H1 (cell line): ENCODE data around the gene ATP6V1G1. TPM values are rescaled to one million over a fixed set of nuclear protein-coding genes. Genes with fewer than 3 reads are reported as not detected.

Experiments
- CTCF ChIA-PET: fragments of 300-600 bp; sonication (Branson Sonifier 250); formaldehyde crosslinking; loops from one replicate; lab custom pipeline; 2021; ENCODE audit not compliant: partially characterized antibody; lab: Charles Lee
- POLR2A ChIA-PET: fragments of 300-600 bp; sonication (Branson Sonifier 250); formaldehyde crosslinking; loops from one replicate; lab custom pipeline; 2021; ENCODE audit warnings: inconsistent platforms; ENCODE audit not compliant: partially characterized antibody; lab: Charles Lee
- DNase-seq, 2 experiments: peaks; one replicate each; pipeline versions ENCODE4 v3.0.0 to v3.0.0-alpha.2; 2010 to 2022; ENCODE audit warnings: low spot score in 2 of 2, low read depth in 1 of 2, mixed read lengths in 1 of 2
- FAIRE-seq: peaks from 2 replicates; lab custom pipeline; 2011; peaks lifted over from hg19 to GRCh38; lab: Jason Lieb, UNC
- H2AFZ ChIP-seq: 2 replicates; pipeline ENCODE4 v1.8.1; 2012; ENCODE audit warnings: low read length, inconsistent platforms
- H2AK5ac ChIP-seq: 2 replicates; pipeline ENCODE4 v1.6.1; 2013; ENCODE audit warnings: low read depth, low read length
- H2BK120ac ChIP-seq: replicated peaks from 2 replicates; pipeline ENCODE3; 2013; ENCODE audit warnings: low read depth, low read length, inconsistent platforms
- H2BK12ac ChIP-seq: 2 replicates; pipeline ENCODE4 v1.6.1; 2013; ENCODE audit warnings: low read depth, low read length
- H2BK15ac ChIP-seq: 2 replicates; pipeline ENCODE4 v1.6.1; 2013; ENCODE audit warnings: low read length
- H2BK20ac ChIP-seq: 2 replicates; pipeline ENCODE4 v1.6.1; 2013; ENCODE audit warnings: low read length
- H2BK5ac ChIP-seq: 2 replicates; pipeline ENCODE4 v1.6.1; 2013; ENCODE audit warnings: low read depth, low read length
- H3K14ac ChIP-seq: 2 replicates; pipeline ENCODE4 v1.6.1; 2013; ENCODE audit warnings: inconsistent platforms; ENCODE audit not compliant: insufficient read length
- H3K18ac ChIP-seq: 2 replicates; pipeline ENCODE4 v1.6.1; 2013; ENCODE audit warnings: low read length; ENCODE audit errors: extremely low read depth
- H3K23ac ChIP-seq: 2 replicates; pipeline ENCODE4 v1.6.1; 2013; ENCODE audit warnings: inconsistent platforms; ENCODE audit not compliant: insufficient read length
- H3K23me2 ChIP-seq: 2 replicates; pipeline ENCODE4 v1.6.1; 2013; ENCODE audit warnings: low read depth, low read length
- H3K27ac ChIP-seq: 2 replicates; pipeline ENCODE4 v1.6.1; 2011; ENCODE audit warnings: low read depth, low read length, inconsistent platforms
- H3K27me3 ChIP-seq, 4 experiments: replicated peaks in 1 of 4; 1 replicate in 1 of 4; 2 replicates in 3 of 4; pipeline versions ENCODE4 v1.6.1 to v1.8.1; 2011 to 2013; ENCODE audit warnings: low read length in 3 of 4, mild to moderate bottlenecking in 3 of 4, inconsistent platforms in 2 of 4, mixed read lengths in 2 of 4, moderate library complexity in 1 of 4; ENCODE audit not compliant: control insufficient read depth in 3 of 4, insufficient read depth in 3 of 4; ENCODE audit errors: extremely low read depth in 1 of 4
- H3K36me3 ChIP-seq, 4 experiments: 2 replicates each; pipeline versions ENCODE4 v1.6.1 to v1.8.1; 2011 to 2013; ENCODE audit warnings: mild to moderate bottlenecking in 4 of 4, low read length in 3 of 4, moderate library complexity in 2 of 4, control low read depth in 1 of 4, inconsistent platforms in 1 of 4; ENCODE audit not compliant: insufficient read depth in 4 of 4, control insufficient read depth in 2 of 4
- H3K4ac ChIP-seq: replicated peaks from 2 replicates; pipeline ENCODE3; 2013; ENCODE audit warnings: low read length, low read depth, mixed read lengths, inconsistent platforms; ENCODE audit not compliant: insufficient read length
- H3K4me1 ChIP-seq, 4 experiments: replicated peaks in 1 of 4; 1 replicate in 1 of 4; 2 replicates in 3 of 4; pipeline versions ENCODE4 v1.6.1 to v1.8.1; 2011 to 2013; ENCODE audit warnings: low read length in 3 of 4, inconsistent platforms in 2 of 4, mixed read lengths in 1 of 4; ENCODE audit not compliant: insufficient read depth in 4 of 4, control insufficient read depth in 3 of 4
- H3K4me2 ChIP-seq, 2 experiments: 2 replicates each; pipeline versions ENCODE4 v1.6.1 to v1.8.1; 2011 to 2013; ENCODE audit warnings: low read depth in 2 of 2, low read length in 2 of 2, control low read depth in 1 of 2, inconsistent platforms in 1 of 2, mild to moderate bottlenecking in 1 of 2; ENCODE audit not compliant: insufficient read depth in 1 of 2
- H3K4me3 ChIP-seq, 4 experiments: fragments of 200-600, 300-600 bp in 1 of 4; sonication (generic), shearing (Covaris generic), sonication (Bioruptor Twin) in 1 of 4; 2 replicates each; pipeline versions ENCODE4 v1.5.1 to v1.8.1; 2011 to 2016; ENCODE audit warnings: low read length in 4 of 4, low read depth in 3 of 4, control low read depth in 2 of 4, inconsistent platforms in 2 of 4, mild to moderate bottlenecking in 2 of 4, mixed read lengths in 1 of 4, moderate library complexity in 1 of 4; ENCODE audit not compliant: insufficient read depth in 2 of 4; ENCODE audit errors: extremely low read depth in 1 of 4
- H3K56ac ChIP-seq: replicated peaks from 2 replicates; pipeline ENCODE3; 2013; ENCODE audit warnings: low read depth, mild to moderate bottlenecking, mixed read lengths, low read length, inconsistent platforms; ENCODE audit not compliant: insufficient read length
- H3K79me1 ChIP-seq: 2 replicates; pipeline ENCODE4 v1.6.1; 2013; ENCODE audit warnings: low read depth, low read length, control low read depth
- H3K79me2 ChIP-seq, 2 experiments: 2 replicates each; pipeline versions ENCODE4 v1.6.1 to v1.8.1; 2012 to 2013; ENCODE audit warnings: low read length in 2 of 2, mild to moderate bottlenecking in 2 of 2, inconsistent platforms in 1 of 2; ENCODE audit not compliant: insufficient read depth in 2 of 2, control insufficient read depth in 1 of 2
- H3K9ac ChIP-seq, 4 experiments: replicated peaks in 1 of 4; 1 replicate in 1 of 4; 2 replicates in 3 of 4; pipeline versions ENCODE4 v1.6.1 to v1.8.1; 2011 to 2013; ENCODE audit warnings: low read depth in 3 of 4, low read length in 3 of 4, control low read depth in 2 of 4, mild to moderate bottlenecking in 2 of 4, moderate library complexity in 2 of 4, inconsistent platforms in 1 of 4; ENCODE audit errors: extremely low read depth in 1 of 4
- H3K9me3 ChIP-seq, 2 experiments: 2 replicates each; pipeline versions ENCODE4 v1.6.1 to v1.8.1; 2012 to 2013; ENCODE audit warnings: mild to moderate bottlenecking in 2 of 2, moderate library complexity in 2 of 2, control low read depth in 1 of 2, inconsistent platforms in 1 of 2, low read depth in 1 of 2, low read length in 1 of 2, mixed read lengths in 1 of 2; ENCODE audit not compliant: insufficient read depth in 2 of 2
- H4K20me1 ChIP-seq, 2 experiments: replicated peaks in 1 of 2; 2 replicates each; pipeline versions ENCODE3 to v1.8.1; 2011 to 2013; ENCODE audit warnings: inconsistent platforms in 2 of 2, low read length in 2 of 2, mild to moderate bottlenecking in 1 of 2; ENCODE audit not compliant: insufficient read depth in 2 of 2, control insufficient read depth in 1 of 2
- H4K5ac ChIP-seq: 2 replicates; pipeline ENCODE4 v1.6.1; 2013; ENCODE audit warnings: low read length, low read depth, mixed read lengths, inconsistent platforms; ENCODE audit not compliant: insufficient read length
- H4K8ac ChIP-seq: 2 replicates; pipeline ENCODE4 v1.8.0; 2013; ENCODE audit warnings: mild to moderate bottlenecking, moderate library complexity, low read length, inconsistent platforms; ENCODE audit not compliant: insufficient read depth; ENCODE audit errors: extremely low read depth
- H4K91ac ChIP-seq: replicated peaks from 2 replicates; pipeline ENCODE3; 2013; ENCODE audit warnings: low read length, mixed read lengths, inconsistent platforms; ENCODE audit not compliant: insufficient read length
- CTCF ChIP-seq, 3 experiments: IDR thresholded peaks; 1 replicate in 2 of 3; 2 replicates in 1 of 3; pipeline versions ENCODE4 v1.5.1 to v1.6.1; 2011; ENCODE audit warnings: low read length in 3 of 3, mild to moderate bottlenecking in 3 of 3, inconsistent platforms in 2 of 3, low read depth in 1 of 3, moderate library complexity in 1 of 3; ENCODE audit not compliant: insufficient read depth in 1 of 3; ENCODE audit errors: control extremely low read depth in 1 of 3
- HDAC6 ChIP-seq: IDR thresholded peaks from one replicate; pipeline ENCODE4 v1.7.1; 2012; ENCODE audit warnings: low read depth, mild to moderate bottlenecking, inconsistent platforms, low read length, moderate library complexity
- MAX ChIP-seq: IDR thresholded peaks from 2 replicates; pipeline ENCODE4 v1.6.1; 2012; ENCODE audit warnings: inconsistent platforms
- POU5F1 ChIP-seq: IDR thresholded peaks from 2 replicates; pipeline ENCODE4 v1.6.1; 2011; ENCODE audit warnings: low read depth, mild to moderate bottlenecking, low read length, moderate library complexity
- SAP30 ChIP-seq: fragments of 300-600 bp; sonication (generic); IDR thresholded peaks from 2 replicates; pipeline ENCODE4 v1.7.1; 2012; ENCODE audit warnings: low read length, moderate library complexity, mild to moderate bottlenecking, inconsistent platforms; ENCODE audit not compliant: insufficient read depth, insufficient replicate concordance
- TAF1 ChIP-seq: IDR thresholded peaks from 2 replicates; pipeline ENCODE4 v1.6.1; 2011; ENCODE audit warnings: mild to moderate bottlenecking, low read depth, low read length
- USF2 ChIP-seq: IDR thresholded peaks from 2 replicates; pipeline ENCODE4 v1.6.1; 2011; ENCODE audit warnings: low read length, improper control_type of control experiment
- WGBS, 2 experiments: shearing (Covaris generic) in 1 of 2; methylation state at CpG; one replicate each; pipeline versions ENCODE4 v1.1.6 to v1.1.7; 2013 to 2015; ENCODE audit warnings: low lambda C conversion rate in 2 of 2, mixed read lengths in 2 of 2, inconsistent platforms in 1 of 2, low coverage in 1 of 2, missing lambda C conversion rate in 1 of 2; ENCODE audit not compliant: insufficient replicate concordance in 2 of 2, insufficient coverage in 1 of 2, insufficient read length in 1 of 2; ENCODE audit errors: extremely low coverage in 1 of 2, missing lambda C conversion rate in 1 of 2; 5-methylcytosine and 5-hydroxymethylcytosine counted together
- polyA plus RNA-seq, 7 experiments: library from polyadenylated mRNA; depleted of rRNA in 3 of 7; stranded (reverse) in 5 of 7; unstranded in 2 of 7; fragments of >200 nt in 5 of 7; fragments of 200-250 nt in 2 of 7; gene quantifications; 1 replicate in 5 of 7; 2 replicates in 1 of 7; 4 replicates in 1 of 7; pipeline versions ENCODE4 v1.2.1 to v1.2.3, GENCODE V29; 2011 to 2013; ENCODE audit warnings: missing spikeins in 2 of 7, mixed read lengths in 2 of 7
- total RNA-seq: library from RNA; stranded (reverse); fragmentation: NEBNext Ultra II Directional; extraction: Animal tissue kit (Norgen Biotek cat#: 25700); gene quantifications from 2 replicates; pipeline ENCODE4 v1.2.1, GENCODE V29; 2021

Gene ATP6V1G1
- total and polyA plus RNA-seq, 2 of the 8 experiments (the other 6 are each of a cell fraction or from before 2014, with no cell fraction given), result 112 to 124 TPM

GRCh38 chr9:114627553-114627952 lies 40.0 kb downstream of the ATP6V1G1 start:
- no peak for DNase-seq
- no peak overlapping the region for H2BK15ac ChIP-seq
- no peak overlapping the region for H3K9ac ChIP-seq
- H4K5ac ChIP-seq, result no peak overlapping the region
- no peak overlapping the region for H3K4me3 ChIP-seq
- no peak overlapping the region for H2BK5ac ChIP-seq
- H4K20me1 ChIP-seq, result peaks cover 0 to 4% of the 10 kb centered on the region in 2 experiments
- no peak overlapping the region for H2AK5ac ChIP-seq
- no peak overlapping the region for H3K27ac ChIP-seq
- H3K9me3 ChIP-seq, result no peaks in the 10 kb centered on the region
- H3K14ac ChIP-seq, result no peak overlapping the region
- no peak overlapping the region for H3K18ac ChIP-seq
- ChIA-PET POLR2A (interaction anchor here (0.9 to 1.3 kb wide), 3 partner anchors 8 to 39 kb away, joined by 3 read pairs; no protein-coding TSS in a partner anchor), CTCF (interaction anchor here (0.9 to 2.1 kb wide), 4 partner anchors 8 to 228 kb away, joined by 3 to 7 read pairs (median 4); no protein-coding TSS in a partner anchor)
- H2BK120ac ChIP-seq, result no peak overlapping the region
- no peak for FAIRE-seq
- H2BK12ac ChIP-seq, result no peak overlapping the region
- H3K23ac ChIP-seq, result no peak overlapping the region
- 96% methylated on average over 1 of the region's 1 CpG; no CpG with 5 or more reads in 1 of the 2 experiments for WGBS, 2 experiments
- no peak overlapping the region for H2AFZ ChIP-seq
- no peaks in the 10 kb centered on the region for H3K4me1 ChIP-seq
- H3K36me3 ChIP-seq, result no peaks in the 10 kb centered on the region
- H3K79me1 ChIP-seq, result no peaks in the 10 kb centered on the region
- H4K8ac ChIP-seq, result no peak overlapping the region
- no peak overlapping the region for H4K91ac ChIP-seq
- H3K56ac ChIP-seq, result no peak overlapping the region
- no peaks in the 10 kb centered on the region for H3K79me2 ChIP-seq
- no peaks in the 10 kb centered on the region for H3K23me2 ChIP-seq
- H3K4me2 ChIP-seq, result no peak overlapping the region
- no peaks in the 10 kb centered on the region for H3K27me3 ChIP-seq
- H3K4ac ChIP-seq, result no peak overlapping the region
- H2BK20ac ChIP-seq, result no peak overlapping the region
- TF ChIP-seq HDAC6, result no peak
- TF ChIP-seq POU5F1, result no peak
- no peak for TF ChIP-seq USF2
- TF ChIP-seq MAX, result no peak
- TF ChIP-seq TAF1, result no peak
- TF ChIP-seq CTCF (IDR thresholded peaks at IDR 0.05; ENCODE audit: control extremely low read depth in 1 of 3, insufficient read depth in 1 of 3, low read depth in 1 of 3, low read length in 3 of 3), result no peak
- no peak for TF ChIP-seq SAP30
